Measurements from ENCODE around the gene TMEM182.

Gene TMEM182

DNA sequence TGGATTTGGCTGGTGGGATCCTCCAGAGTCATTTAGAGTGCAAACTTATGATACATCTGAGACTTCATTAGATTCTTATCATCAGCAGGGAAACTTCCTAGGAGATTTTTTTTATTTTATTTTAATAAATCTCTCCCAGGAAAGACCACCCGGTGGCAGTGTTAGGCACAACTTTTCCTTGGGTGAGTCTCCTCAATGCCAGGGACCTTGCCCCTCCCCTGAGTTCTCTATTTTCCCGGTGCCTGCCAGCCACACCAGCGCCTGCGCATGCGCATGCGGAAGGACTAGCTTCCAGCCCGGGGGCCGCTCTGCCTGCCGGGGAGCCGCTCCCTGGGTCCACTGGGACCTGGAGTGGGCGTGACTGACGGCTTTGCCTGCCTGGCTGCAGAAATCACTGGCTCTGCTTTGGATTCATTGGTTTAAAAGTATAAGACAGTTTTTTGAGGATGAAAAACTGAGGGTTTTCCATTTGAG, 86.6 kb downstream of the TMEM182 start (continued):
- TF ChIP-seq, protein P1, sequence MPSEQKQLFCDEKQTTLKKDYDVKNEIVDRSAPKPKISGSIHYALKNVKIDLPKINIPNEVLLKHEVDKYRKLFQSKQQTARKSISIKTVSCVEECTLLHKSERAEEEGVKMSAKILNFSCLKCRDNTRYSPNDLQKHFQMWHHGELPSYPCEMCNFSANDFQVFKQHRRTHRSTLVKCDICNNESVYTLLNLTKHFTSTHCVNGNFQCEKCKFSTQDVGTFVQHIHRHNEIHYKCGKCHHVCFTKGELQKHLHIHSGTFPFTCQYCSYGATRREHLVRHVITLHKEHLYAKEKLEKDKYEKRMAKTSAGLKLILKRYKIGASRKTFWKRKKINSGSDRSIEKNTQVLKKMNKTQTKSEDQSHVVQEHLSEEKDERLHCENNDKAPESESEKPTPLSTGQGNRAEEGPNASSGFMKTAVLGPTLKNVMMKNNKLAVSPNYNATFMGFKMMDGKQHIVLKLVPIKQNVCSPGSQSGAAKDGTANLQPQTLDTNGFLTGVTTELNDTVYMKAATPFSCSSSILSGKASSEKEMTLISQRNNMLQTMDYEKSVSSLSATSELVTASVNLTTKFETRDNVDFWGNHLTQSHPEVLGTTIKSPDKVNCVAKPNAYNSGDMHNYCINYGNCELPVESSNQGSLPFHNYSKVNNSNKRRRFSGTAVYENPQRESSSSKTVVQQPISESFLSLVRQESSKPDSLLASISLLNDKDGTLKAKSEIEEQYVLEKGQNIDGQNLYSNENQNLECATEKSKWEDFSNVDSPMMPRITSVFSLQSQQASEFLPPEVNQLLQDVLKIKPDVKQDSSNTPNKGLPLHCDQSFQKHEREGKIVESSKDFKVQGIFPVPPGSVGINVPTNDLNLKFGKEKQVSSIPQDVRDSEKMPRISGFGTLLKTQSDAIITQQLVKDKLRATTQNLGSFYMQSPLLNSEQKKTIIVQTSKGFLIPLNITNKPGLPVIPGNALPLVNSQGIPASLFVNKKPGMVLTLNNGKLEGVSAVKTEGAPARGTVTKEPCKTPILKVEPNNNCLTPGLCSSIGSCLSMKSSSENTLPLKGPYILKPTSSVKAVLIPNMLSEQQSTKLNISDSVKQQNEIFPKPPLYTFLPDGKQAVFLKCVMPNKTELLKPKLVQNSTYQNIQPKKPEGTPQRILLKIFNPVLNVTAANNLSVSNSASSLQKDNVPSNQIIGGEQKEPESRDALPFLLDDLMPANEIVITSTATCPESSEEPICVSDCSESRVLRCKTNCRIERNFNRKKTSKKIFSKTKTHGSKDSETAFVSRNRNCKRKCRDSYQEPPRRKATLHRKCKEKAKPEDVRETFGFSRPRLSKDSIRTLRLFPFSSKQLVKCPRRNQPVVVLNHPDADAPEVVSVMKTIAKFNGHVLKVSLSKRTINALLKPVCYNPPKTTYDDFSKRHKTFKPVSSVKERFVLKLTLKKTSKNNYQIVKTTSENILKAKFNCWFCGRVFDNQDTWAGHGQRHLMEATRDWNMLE (tag by site-specific recombination; conservative IDR thresholded peaks at IDR 0.05; ENCODE audit: low read depth) = no peak
- TF ChIP-seq ZNF214 (tag by site-specific recombination; IDR thresholded peaks at IDR 0.05; ENCODE audit: borderline replicate concordance) = no peak
- no peak for TF ChIP-seq ZNF621 (tag by site-specific recombination; IDR thresholded peaks at IDR 0.05)
- TF ChIP-seq GLI4 (tag by site-specific recombination; IDR thresholded peaks at IDR 0.05) = no peak
- TF ChIP-seq ZNF138 (tag by site-specific recombination; IDR thresholded peaks at IDR 0.05; ENCODE audit: borderline replicate concordance) = no peak
- no peak for TF ChIP-seq ZNF184 (tag by site-specific recombination; IDR thresholded peaks at IDR 0.05)
- TF ChIP-seq, protein P2, sequence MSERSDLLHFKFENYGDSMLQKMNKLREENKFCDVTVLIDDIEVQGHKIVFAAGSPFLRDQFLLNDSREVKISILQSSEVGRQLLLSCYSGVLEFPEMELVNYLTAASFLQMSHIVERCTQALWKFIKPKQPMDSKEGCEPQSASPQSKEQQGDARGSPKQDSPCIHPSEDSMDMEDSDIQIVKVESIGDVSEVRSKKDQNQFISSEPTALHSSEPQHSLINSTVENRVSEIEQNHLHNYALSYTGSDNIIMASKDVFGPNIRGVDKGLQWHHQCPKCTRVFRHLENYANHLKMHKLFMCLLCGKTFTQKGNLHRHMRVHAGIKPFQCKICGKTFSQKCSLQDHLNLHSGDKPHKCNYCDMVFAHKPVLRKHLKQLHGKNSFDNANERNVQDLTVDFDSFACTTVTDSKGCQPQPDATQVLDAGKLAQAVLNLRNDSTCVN (tag by site-specific recombination; optimal IDR thresholded peaks at IDR 0.05) = no peak
- no peak for TF ChIP-seq HOXC10 (CRISPR knock-in tag; IDR thresholded peaks at IDR 0.05)
- no peak for TF ChIP-seq ZNF133 (tag by site-specific recombination; IDR thresholded peaks at IDR 0.05)
- TF ChIP-seq, protein P3, sequence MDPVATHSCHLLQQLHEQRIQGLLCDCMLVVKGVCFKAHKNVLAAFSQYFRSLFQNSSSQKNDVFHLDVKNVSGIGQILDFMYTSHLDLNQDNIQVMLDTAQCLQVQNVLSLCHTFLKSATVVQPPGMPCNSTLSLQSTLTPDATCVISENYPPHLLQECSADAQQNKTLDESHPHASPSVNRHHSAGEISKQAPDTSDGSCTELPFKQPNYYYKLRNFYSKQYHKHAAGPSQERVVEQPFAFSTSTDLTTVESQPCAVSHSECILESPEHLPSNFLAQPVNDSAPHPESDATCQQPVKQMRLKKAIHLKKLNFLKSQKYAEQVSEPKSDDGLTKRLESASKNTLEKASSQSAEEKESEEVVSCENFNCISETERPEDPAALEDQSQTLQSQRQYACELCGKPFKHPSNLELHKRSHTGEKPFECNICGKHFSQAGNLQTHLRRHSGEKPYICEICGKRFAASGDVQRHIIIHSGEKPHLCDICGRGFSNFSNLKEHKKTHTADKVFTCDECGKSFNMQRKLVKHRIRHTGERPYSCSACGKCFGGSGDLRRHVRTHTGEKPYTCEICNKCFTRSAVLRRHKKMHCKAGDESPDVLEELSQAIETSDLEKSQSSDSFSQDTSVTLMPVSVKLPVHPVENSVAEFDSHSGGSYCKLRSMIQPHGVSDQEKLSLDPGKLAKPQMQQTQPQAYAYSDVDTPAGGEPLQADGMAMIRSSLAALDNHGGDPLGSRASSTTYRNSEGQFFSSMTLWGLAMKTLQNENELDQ (tag by site-specific recombination; IDR thresholded peaks at IDR 0.05; ENCODE audit: low read depth) = no peak
- TF ChIP-seq, protein P4, sequence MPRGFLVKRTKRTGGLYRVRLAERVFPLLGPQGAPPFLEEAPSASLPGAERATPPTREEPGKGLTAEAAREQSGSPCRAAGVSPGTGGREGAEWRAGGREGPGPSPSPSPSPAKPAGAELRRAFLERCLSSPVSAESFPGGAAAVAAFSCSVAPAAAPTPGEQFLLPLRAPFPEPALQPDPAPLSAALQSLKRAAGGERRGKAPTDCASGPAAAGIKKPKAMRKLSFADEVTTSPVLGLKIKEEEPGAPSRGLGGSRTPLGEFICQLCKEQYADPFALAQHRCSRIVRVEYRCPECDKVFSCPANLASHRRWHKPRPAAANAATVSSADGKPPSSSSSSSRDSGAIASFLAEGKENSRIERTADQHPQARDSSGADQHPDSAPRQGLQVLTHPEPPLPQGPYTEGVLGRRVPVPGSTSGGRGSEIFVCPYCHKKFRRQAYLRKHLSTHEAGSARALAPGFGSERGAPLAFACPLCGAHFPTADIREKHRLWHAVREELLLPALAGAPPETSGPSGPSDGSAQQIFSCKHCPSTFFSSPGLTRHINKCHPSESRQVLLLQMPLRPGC (tag by site-specific recombination; IDR thresholded peaks at IDR 0.05) = no peak
- TF ChIP-seq ZNF132 (tag by site-specific recombination; IDR thresholded peaks at IDR 0.05; ENCODE audit: borderline replicate concordance) = no peak
- TF ChIP-seq ZNF555 (tag by site-specific recombination; conservative IDR thresholded peaks at IDR 0.05) = no peak
- TF ChIP-seq ZNF311 (tag by site-specific recombination; IDR thresholded peaks at IDR 0.05; ENCODE audit: borderline replicate concordance) = no peak
- TF ChIP-seq, protein P5, sequence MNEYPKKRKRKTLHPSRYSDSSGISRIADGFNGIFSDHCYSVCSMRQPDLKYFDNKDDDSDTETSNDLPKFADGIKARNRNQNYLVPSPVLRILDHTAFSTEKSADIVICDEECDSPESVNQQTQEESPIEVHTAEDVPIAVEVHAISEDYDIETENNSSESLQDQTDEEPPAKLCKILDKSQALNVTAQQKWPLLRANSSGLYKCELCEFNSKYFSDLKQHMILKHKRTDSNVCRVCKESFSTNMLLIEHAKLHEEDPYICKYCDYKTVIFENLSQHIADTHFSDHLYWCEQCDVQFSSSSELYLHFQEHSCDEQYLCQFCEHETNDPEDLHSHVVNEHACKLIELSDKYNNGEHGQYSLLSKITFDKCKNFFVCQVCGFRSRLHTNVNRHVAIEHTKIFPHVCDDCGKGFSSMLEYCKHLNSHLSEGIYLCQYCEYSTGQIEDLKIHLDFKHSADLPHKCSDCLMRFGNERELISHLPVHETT (tag by site-specific recombination; IDR thresholded peaks at IDR 0.05) = no peak
- TF ChIP-seq, protein P6, sequence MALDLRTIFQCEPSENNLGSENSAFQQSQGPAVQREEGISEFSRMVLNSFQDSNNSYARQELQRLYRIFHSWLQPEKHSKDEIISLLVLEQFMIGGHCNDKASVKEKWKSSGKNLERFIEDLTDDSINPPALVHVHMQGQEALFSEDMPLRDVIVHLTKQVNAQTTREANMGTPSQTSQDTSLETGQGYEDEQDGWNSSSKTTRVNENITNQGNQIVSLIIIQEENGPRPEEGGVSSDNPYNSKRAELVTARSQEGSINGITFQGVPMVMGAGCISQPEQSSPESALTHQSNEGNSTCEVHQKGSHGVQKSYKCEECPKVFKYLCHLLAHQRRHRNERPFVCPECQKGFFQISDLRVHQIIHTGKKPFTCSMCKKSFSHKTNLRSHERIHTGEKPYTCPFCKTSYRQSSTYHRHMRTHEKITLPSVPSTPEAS (tag by site-specific recombination; IDR thresholded peaks at IDR 0.05) = no peak
- TF ChIP-seq RBAK (tag by site-specific recombination; IDR thresholded peaks at IDR 0.05) = no peak
- TF ChIP-seq KLF7 (tag by site-specific recombination; IDR thresholded peaks at IDR 0.05; ENCODE audit: borderline replicate concordance) = no peak
- TF ChIP-seq, protein P7, sequence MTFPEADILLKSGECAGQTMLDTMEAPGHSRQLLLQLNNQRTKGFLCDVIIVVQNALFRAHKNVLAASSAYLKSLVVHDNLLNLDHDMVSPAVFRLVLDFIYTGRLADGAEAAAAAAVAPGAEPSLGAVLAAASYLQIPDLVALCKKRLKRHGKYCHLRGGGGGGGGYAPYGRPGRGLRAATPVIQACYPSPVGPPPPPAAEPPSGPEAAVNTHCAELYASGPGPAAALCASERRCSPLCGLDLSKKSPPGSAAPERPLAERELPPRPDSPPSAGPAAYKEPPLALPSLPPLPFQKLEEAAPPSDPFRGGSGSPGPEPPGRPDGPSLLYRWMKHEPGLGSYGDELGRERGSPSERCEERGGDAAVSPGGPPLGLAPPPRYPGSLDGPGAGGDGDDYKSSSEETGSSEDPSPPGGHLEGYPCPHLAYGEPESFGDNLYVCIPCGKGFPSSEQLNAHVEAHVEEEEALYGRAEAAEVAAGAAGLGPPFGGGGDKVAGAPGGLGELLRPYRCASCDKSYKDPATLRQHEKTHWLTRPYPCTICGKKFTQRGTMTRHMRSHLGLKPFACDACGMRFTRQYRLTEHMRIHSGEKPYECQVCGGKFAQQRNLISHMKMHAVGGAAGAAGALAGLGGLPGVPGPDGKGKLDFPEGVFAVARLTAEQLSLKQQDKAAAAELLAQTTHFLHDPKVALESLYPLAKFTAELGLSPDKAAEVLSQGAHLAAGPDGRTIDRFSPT (tag by site-specific recombination; IDR thresholded peaks at IDR 0.05) = no peak
- no peak for TF ChIP-seq ZFP41 (tag by site-specific recombination; IDR thresholded peaks at IDR 0.05; ENCODE audit: borderline replicate concordance)
- TF ChIP-seq ZNF549 (tag by site-specific recombination; IDR thresholded peaks at IDR 0.05) = no peak
- TF ChIP-seq KLF1 (tag by site-specific recombination; IDR thresholded peaks at IDR 0.05) = no peak
- TF ChIP-seq KLF9 (tag by site-specific recombination; IDR thresholded peaks at IDR 0.05; ENCODE audit: low read depth) = peak; percentile 61
- no peak for TF ChIP-seq ZNF354C (tag by site-specific recombination; IDR thresholded peaks at IDR 0.05; ENCODE audit: borderline replicate concordance, low read depth)

Data from HEK293 (cell line).